PFSK-1 (cell line): ENCODE measurements around the gene LITAF.

ENCODE experiments used
- FOXP2 ChIP-seq: optimal IDR thresholded peaks from 2 replicates; pipeline ENCODE3; 2011; ENCODE audit warnings: borderline replicate concordance, control low read depth, inconsistent platforms; ENCODE audit not compliant: insufficient read depth; ENCODE audit errors: extremely low read length, extremely low read depth
- POLR2AphosphoS5 ChIP-seq: IDR thresholded peaks from 2 replicates; pipeline ENCODE4 v1.6.1; 2012; ENCODE audit warnings: low read depth, mild to moderate bottlenecking, control low read depth, low read length, moderate library complexity
- REST ChIP-seq, 2 experiments: IDR thresholded peaks; 2 replicates each; pipeline versions ENCODE4 v1.6.1 to v1.8.0; 2011 to 2012; ENCODE audit warnings: low read depth in 2 of 2, low read length in 2 of 2, control low read depth in 1 of 2, inconsistent platforms in 1 of 2, mild to moderate bottlenecking in 1 of 2, moderate library complexity in 1 of 2; ENCODE audit not compliant: insufficient read depth in 1 of 2
- SIN3A ChIP-seq: IDR thresholded peaks from 2 replicates; pipeline ENCODE4 v1.6.1; 2012; ENCODE audit warnings: mild to moderate bottlenecking, low read length, moderate library complexity, borderline replicate concordance; ENCODE audit not compliant: insufficient read depth
- TAF1 ChIP-seq: IDR thresholded peaks from 2 replicates; pipeline ENCODE4 v1.6.1; 2012; ENCODE audit warnings: low read length, control low read depth, borderline replicate concordance; ENCODE audit not compliant: insufficient read depth

Gene LITAF

GRCh38 chr16:11538880-11539279, 47.8 kb downstream of the LITAF start:
- TF ChIP-seq REST (IDR thresholded peaks at IDR 0.05; ENCODE audit: insufficient read depth in 1 of 2, low read depth in 2 of 2, low read length in 2 of 2), result no peak
- no peak for TF ChIP-seq POLR2AphosphoS5
- TF ChIP-seq SIN3A, result no peak
- no peak for TF ChIP-seq FOXP2
- no peak for TF ChIP-seq TAF1

- TF ChIP-seq FOXP2 (no peak), REST (IDR thresholded peaks at IDR 0.05; ENCODE audit: insufficient read depth in 1 of 2, low read depth in 2 of 2, low read length in 2 of 2) (no peak), SIN3A (no peak)
Measured at GRCh38 chr16:11536104-11536866, 50.4 kb downstream of the LITAF start.

GRCh38 chr16:11535494-11535893, 51.2 kb downstream of the LITAF start:
- TF ChIP-seq TAF1 (no peak), FOXP2 (no peak), SIN3A (no peak), REST (IDR thresholded peaks at IDR 0.05; ENCODE audit: insufficient read depth in 1 of 2, low read depth in 2 of 2, low read length in 2 of 2) (no peak)

- no peak for TF ChIP-seq TAF1
- TF ChIP-seq FOXP2, result no peak
- TF ChIP-seq POLR2AphosphoS5, result no peak
- TF ChIP-seq SIN3A, result no peak
Measured at GRCh38 chr16:11534262-11534661, 52.5 kb downstream of the LITAF start.

- TF ChIP-seq POLR2AphosphoS5 (no peak), REST (IDR thresholded peaks at IDR 0.05; ENCODE audit: insufficient read depth in 1 of 2, low read depth in 2 of 2, low read length in 2 of 2) (no peak), FOXP2 (no peak), SIN3A (no peak), TAF1 (no peak)
Measured at GRCh38 chr16:11533588-11533987, 53.1 kb downstream of the LITAF start.
